ENCODE results near the gene POLDIP3. TPM values are rescaled to one million over a fixed set of nuclear protein-coding genes. Genes with fewer than 3 reads are reported as not detected.
A peak's percentile ranks its signal among the peaks of the same experiment; 100 is the strongest.

The POLDIP3 gene
- total RNA-seq, 2 donors from 2014 or later: 20.2 to 29.5 TPM

DNA sequence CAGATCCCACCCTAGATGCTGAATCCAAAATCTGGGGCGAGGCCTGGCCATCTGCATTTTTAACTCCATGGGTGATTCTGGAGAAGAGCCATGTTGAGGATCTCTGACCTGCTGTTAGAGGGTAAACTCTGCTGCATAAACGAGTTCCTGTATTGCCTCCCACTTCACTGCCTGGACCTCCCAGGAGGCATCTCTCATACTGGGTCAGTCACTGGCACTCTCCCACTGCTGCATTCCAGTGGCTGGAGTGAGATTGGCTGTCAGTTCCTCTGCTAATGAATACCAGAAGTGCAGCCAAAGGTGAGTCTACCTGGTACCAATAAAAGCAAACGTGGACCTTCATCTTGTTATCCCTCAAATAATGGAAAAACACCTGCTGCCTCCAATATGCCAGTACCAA, 10.3 kb downstream of the POLDIP3 start:
- Histone ChIP-seq H3K9me3 (no peaks in the 10 kb centered on the region), H3K4me3 (no peak overlapping the region), H3K27me3 (no peaks in the 10 kb centered on the region), H3K36me3 (peaks cover 34% of the 10 kb centered on the region), H3K27ac (no peak overlapping the region), H3K4me1 (peaks cover 0 to 30% of the 10 kb centered on the region in 2 donors)
- TF ChIP-seq, protein P1, sequence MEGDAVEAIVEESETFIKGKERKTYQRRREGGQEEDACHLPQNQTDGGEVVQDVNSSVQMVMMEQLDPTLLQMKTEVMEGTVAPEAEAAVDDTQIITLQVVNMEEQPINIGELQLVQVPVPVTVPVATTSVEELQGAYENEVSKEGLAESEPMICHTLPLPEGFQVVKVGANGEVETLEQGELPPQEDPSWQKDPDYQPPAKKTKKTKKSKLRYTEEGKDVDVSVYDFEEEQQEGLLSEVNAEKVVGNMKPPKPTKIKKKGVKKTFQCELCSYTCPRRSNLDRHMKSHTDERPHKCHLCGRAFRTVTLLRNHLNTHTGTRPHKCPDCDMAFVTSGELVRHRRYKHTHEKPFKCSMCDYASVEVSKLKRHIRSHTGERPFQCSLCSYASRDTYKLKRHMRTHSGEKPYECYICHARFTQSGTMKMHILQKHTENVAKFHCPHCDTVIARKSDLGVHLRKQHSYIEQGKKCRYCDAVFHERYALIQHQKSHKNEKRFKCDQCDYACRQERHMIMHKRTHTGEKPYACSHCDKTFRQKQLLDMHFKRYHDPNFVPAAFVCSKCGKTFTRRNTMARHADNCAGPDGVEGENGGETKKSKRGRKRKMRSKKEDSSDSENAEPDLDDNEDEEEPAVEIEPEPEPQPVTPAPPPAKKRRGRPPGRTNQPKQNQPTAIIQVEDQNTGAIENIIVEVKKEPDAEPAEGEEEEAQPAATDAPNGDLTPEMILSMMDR (IDR thresholded peaks at IDR 0.05): no peak
- no peak for DNase-seq (ENCODE audit: low spot score)

DNA sequence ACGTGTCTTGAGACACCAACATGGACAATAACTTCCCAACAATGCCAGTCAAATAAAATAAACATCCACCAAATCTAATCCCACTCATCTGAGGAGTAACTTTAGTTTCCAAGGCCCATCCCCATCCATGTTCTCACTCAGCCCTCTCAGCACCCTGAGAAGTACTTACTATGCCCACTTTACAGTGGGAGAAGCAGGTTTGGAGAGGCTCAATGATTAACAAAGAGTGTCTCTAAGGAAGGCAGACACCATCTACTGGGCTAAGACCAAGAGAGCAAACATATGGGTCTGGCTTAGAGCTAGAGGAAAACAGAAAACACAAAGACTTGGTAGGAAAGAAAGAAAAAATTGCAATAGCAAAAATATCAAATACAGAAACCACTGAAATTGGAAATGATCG, 11.3 kb downstream of the POLDIP3 start:
- Histone ChIP-seq H3K4me3 (no peak overlapping the region), H3K27ac (no peak overlapping the region), H3K9me3 (no peaks in the 10 kb centered on the region), H3K27me3 (no peaks in the 10 kb centered on the region), H3K4me1 (peaks cover 0 to 20% of the 10 kb centered on the region in 2 donors), H3K36me3 (peaks cover 44% of the 10 kb centered on the region)
- DNase-seq (ENCODE audit: low spot score): no peak
- TF ChIP-seq, protein P1 (IDR thresholded peaks at IDR 0.05): no peak

DNA sequence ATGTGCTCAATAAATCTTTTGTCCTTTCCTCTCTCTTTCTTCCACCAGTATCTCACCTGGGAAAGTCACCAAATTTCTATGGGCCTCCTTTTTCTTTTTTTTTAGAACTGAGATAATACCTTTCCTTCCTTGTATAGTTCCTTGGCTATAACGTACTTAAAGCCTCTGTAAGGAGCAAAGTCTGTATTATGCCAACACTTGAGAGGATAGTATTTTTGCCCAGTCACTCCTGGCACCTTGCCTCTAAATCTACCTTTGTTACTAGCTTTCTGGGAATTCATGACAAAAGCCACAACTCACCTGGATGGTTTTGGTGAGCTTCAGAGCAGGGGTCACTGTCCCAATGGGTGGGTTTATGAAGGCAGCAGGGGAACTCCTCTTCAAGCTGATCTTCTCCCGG, 12.2 kb downstream of the POLDIP3 start:
- H3K27me3 ChIP-seq: no peaks in the 10 kb centered on the region
- H3K36me3 ChIP-seq: peaks cover 48% of the 10 kb centered on the region
- no peak for DNase-seq (ENCODE audit: low spot score)
- no peak overlapping the region for H3K4me3 ChIP-seq
- peaks cover 0 to 16% of the 10 kb centered on the region in 2 donors for H3K4me1 ChIP-seq
- no peaks in the 10 kb centered on the region for H3K9me3 ChIP-seq
- no peak overlapping the region for H3K27ac ChIP-seq
- TF ChIP-seq, protein P1 (IDR thresholded peaks at IDR 0.05): no peak

DNA sequence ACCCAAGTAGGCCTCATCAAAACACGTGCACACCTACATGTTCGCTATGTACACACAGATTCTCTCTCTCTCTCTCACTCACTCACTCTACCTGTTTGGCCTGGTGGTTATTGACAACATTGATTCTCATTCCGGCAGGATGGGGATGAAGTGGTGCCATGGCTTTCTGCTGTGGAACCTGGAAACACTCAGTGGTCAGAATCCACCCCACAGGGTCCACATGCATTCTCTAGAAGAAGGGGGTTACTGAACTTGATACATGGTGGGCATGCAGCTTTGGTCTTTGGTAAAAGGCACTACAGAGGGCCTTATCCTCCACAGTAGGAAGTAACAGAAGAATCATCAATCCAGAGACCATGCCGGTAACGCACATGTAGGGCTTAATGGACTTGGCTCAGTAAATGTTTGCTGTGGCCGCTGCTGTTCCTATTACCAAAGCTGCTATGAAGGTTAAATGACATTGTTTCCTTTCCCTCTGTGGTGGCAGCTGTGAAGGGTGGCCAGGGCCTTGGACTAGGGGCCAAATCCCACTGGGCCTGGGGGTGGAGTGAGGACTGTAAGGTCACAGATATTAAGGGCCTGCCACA, 12.7 kb downstream of the POLDIP3 start:
- H3K4me1 ChIP-seq: peaks cover 0 to 21% of the 10 kb centered on the region in 2 donors
- DNase-seq (ENCODE audit: low spot score): no peak

DNA sequence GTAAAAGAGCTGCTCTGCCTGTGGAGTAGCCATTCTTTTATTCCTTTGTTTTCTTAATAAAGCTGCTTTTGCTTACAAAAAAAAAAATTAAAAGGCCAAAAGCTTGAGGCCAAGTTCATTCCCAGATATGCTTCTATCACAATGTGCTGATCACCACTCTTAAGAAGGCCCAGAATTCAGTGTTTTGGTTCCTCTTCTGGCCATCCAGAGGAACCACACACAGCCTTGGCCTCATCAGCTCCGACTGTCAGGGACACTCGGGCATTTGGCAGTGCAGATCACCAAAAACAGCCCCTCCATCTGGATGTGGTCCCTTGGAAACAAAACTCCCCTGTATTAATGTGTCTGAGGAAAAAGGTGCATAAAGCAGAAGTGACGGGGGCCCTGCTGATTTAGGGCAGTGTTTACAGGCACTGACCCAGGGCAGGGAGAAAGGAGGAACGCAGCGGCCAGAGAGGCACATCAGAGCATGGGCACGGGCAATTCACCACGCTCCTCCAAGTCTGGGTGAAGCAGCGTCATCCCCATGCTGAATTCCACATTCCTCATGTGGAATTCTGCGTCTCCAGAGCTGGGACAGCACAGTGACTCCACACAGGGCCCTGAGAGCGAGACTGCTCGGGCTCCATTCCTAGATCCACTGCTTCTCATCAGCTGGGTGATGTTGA, 17.7 kb downstream of the POLDIP3 start:
- H3K36me3 ChIP-seq: peaks cover 79% of the 10 kb centered on the region
- no peaks in the 10 kb centered on the region for H3K27me3 ChIP-seq
- no peak overlapping the region for H3K4me3 ChIP-seq
- H3K4me1 ChIP-seq: peaks cover 0 to 27% of the 10 kb centered on the region in 2 donors
- H3K9me3 ChIP-seq: no peaks in the 10 kb centered on the region
- peak overlapping the region; percentile 54 to 57 for H3K27ac ChIP-seq
- DNase-seq (ENCODE audit: low spot score): no peak
- TF ChIP-seq, protein P1 (IDR thresholded peaks at IDR 0.05): no peak

More for the DNA sequence above, 12.7 kb downstream of the POLDIP3 start:
- peaks cover 48% of the 10 kb centered on the region for H3K36me3 ChIP-seq
- H3K27ac ChIP-seq: no peak overlapping the region
- H3K4me3 ChIP-seq: no peak overlapping the region
- TF ChIP-seq, protein P1 (IDR thresholded peaks at IDR 0.05): no peak
- no peaks in the 10 kb centered on the region for H3K9me3 ChIP-seq
- H3K27me3 ChIP-seq: no peaks in the 10 kb centered on the region

Measured in right atrium auricular region (tissue), 2 donors.